Measurements from ENCODE around the gene LIM2.
"Not testable (repeated sequence)": the region's sequence is repeated elsewhere in the genome, so short reads cannot be mapped to it uniquely, and the experiment has no call there.

DNA sequence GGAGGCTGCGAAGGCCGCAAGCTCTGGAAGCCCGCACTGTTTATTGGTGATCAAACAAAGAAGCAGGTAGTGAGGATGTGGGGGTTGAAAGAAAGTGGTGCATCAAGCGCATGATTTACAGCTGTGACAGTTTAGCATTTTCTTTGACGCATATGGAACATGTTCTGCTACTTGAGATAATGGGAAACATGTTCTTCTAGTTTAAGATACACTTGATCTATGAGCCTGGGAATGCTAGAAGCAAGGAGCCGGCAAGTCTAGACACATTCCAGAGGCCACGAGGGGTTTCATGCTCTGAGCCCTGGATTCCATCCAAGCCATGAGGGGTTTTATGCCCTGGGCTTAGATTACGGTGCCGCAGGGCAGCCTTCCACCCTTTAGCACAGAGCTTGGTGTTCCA is 9.7 kb upstream of the LIM2 start:
- TF ChIP-seq, protein P1, sequence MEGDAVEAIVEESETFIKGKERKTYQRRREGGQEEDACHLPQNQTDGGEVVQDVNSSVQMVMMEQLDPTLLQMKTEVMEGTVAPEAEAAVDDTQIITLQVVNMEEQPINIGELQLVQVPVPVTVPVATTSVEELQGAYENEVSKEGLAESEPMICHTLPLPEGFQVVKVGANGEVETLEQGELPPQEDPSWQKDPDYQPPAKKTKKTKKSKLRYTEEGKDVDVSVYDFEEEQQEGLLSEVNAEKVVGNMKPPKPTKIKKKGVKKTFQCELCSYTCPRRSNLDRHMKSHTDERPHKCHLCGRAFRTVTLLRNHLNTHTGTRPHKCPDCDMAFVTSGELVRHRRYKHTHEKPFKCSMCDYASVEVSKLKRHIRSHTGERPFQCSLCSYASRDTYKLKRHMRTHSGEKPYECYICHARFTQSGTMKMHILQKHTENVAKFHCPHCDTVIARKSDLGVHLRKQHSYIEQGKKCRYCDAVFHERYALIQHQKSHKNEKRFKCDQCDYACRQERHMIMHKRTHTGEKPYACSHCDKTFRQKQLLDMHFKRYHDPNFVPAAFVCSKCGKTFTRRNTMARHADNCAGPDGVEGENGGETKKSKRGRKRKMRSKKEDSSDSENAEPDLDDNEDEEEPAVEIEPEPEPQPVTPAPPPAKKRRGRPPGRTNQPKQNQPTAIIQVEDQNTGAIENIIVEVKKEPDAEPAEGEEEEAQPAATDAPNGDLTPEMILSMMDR (IDR thresholded peaks at IDR 0.05) = not testable (repeated sequence)
- TF ChIP-seq POLR2A (IDR thresholded peaks at IDR 0.05) = not testable (repeated sequence)

Data from body of pancreas (tissue), 4 donors.